Right atrium auricular region (tissue), 2 donors: ENCODE data around the gene ARHGAP26. TPM values are rescaled to one million over a fixed set of nuclear protein-coding genes. Genes with fewer than 3 reads are reported as not detected.

Experiments
- DNase-seq: peaks from one replicate; pipeline ENCODE4 v3.0.0-alpha.2; 2019; ENCODE audit warnings: low spot score
- H3K27ac ChIP-seq, 2 donors: fragments of 200-600 bp; sonication (generic); 1 replicate in 1 of 2; 2 replicates in 1 of 2; pipeline ENCODE4 v1.5.1; 2016 to 2019
- H3K27me3 ChIP-seq, 2 donors: fragments of 200-600 bp; sonication (generic); one replicate each; pipeline versions ENCODE4 v1.5.1 to v1.6.0; 2017 to 2019
- H3K36me3 ChIP-seq: fragments of 200-600 bp; sonication (generic); one replicate; pipeline ENCODE4 v1.5.1; 2016
- H3K4me1 ChIP-seq, 2 donors: fragments of 200-600 bp; sonication (generic); one replicate each; pipeline versions ENCODE4 v1.5.1 to v1.6.0; 2017 to 2019
- H3K4me3 ChIP-seq, 2 donors: fragments of 200-600 bp; sonication (generic); 1 replicate in 1 of 2; 2 replicates in 1 of 2; pipeline ENCODE4 v1.5.1; 2017 to 2019; ENCODE audit warnings: mild to moderate bottlenecking in 1 of 2, moderate library complexity in 1 of 2
- H3K9me3 ChIP-seq, 2 donors: fragments of 200-600 bp; sonication (generic); one replicate each; pipeline ENCODE4 v1.5.1; 2019
- total RNA-seq, 2 donors: library from RNA; depleted of rRNA; stranded (reverse); fragments of >200 nt; gene quantifications; one replicate each; pipeline ENCODE4 v1.1.0, GENCODE V29; 2016
- TF ChIP-seq, protein P1 (sequence below), 2 donors: fragments of 200-600 bp; sonication (generic); IDR thresholded peaks; one replicate each; pipeline ENCODE4 v1.5.1; 2019; ENCODE audit warnings: antibody characterized with exemption in 2 of 2

The ARHGAP26 gene
- total RNA-seq, 2 donors from 2014 or later: 29.8 to 31.6 TPM

DNA sequence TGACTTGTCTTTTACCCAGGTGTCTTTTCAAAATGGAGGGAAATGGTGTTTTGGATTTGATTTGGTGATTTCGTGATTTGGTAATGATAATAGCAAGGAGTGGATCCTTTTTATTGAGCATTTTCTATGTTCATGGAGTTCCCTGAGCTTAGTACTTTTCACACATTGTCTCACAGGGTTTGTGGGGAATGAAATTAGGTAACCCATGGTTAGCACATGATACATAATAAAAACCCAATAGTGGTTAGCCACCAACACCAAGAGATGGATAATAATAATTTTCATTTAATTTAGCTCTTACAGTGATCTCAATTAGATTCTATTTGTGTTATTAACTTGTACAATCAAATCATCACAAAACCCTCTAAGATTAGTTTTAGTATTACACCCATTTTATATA is 65.4 kb downstream of the ARHGAP26 start:
- DNase-seq: no peak
- no peaks in the 10 kb centered on the region for H3K36me3 ChIP-seq
- H3K4me1 ChIP-seq: peaks cover 0 to 62% of the 10 kb centered on the region in 2 donors
- TF ChIP-seq, protein P1, sequence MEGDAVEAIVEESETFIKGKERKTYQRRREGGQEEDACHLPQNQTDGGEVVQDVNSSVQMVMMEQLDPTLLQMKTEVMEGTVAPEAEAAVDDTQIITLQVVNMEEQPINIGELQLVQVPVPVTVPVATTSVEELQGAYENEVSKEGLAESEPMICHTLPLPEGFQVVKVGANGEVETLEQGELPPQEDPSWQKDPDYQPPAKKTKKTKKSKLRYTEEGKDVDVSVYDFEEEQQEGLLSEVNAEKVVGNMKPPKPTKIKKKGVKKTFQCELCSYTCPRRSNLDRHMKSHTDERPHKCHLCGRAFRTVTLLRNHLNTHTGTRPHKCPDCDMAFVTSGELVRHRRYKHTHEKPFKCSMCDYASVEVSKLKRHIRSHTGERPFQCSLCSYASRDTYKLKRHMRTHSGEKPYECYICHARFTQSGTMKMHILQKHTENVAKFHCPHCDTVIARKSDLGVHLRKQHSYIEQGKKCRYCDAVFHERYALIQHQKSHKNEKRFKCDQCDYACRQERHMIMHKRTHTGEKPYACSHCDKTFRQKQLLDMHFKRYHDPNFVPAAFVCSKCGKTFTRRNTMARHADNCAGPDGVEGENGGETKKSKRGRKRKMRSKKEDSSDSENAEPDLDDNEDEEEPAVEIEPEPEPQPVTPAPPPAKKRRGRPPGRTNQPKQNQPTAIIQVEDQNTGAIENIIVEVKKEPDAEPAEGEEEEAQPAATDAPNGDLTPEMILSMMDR (IDR thresholded peaks at IDR 0.05): no peak
- no peak overlapping the region for H3K27ac ChIP-seq
- H3K27me3 ChIP-seq: no peaks in the 10 kb centered on the region
- no peaks in the 10 kb centered on the region for H3K9me3 ChIP-seq
- no peak overlapping the region for H3K4me3 ChIP-seq

DNA sequence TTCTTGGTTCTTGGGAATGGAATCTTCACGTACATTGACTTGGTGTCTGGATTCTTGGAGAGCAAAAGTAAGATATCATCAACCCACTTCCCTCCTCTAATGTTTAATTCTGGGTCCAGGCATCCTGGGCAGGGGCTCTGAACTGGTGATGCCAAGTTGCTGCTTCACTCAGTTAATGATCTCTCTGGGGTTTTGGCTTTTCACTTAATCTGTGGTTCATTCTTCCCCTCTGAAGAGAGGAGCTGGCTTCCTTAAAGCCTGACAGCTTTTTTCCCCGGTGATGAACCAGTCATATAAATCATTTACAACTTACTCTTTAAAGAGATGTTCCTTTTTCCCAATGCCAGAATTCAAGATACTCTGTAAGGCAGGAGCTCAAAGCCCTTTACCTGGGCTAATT is 65.9 kb downstream of the ARHGAP26 start:
- Histone ChIP-seq H3K4me3 (no peak overlapping the region), H3K36me3 (no peaks in the 10 kb centered on the region), H3K9me3 (no peaks in the 10 kb centered on the region), H3K27ac (no peak overlapping the region), H3K4me1 (peaks cover 0 to 62% of the 10 kb centered on the region in 2 donors), H3K27me3 (no peaks in the 10 kb centered on the region)
- DNase-seq: no peak
- TF ChIP-seq, protein P1 (IDR thresholded peaks at IDR 0.05): no peak

DNA sequence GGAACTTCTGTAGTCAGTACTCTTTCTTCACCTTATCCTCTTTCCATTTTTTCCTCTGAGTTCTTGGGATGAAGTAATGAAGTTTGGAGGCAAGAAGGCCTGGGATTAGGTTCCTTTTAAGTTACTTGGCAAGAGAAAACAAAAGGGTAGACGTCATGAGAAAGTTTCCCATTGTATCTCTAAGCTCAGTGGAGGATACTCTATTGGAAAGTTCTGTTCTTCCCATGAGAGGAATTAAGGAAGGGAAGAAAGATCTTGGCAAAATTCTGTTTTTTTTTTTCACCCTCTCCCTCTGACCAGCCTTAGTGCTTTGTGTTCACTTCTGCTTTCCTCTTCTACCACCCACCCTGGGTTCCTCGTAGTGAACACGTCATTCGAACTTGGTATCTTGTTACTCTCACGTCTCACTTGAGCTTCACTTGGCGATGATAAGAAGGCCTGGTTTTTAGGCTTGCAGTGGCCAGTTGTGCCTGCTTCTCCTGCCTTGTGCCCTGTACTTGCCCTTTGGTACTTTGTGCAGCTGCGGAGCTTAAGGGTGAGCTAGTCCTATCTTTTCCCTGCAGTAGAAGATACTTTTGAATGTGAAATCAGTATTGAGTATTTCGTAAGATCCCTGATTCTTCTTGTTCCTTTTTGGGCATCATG is 67.0 kb downstream of the ARHGAP26 start:
- peak overlapping the region; percentile 41 to 54 for H3K27ac ChIP-seq
- no peaks in the 10 kb centered on the region for H3K27me3 ChIP-seq
- TF ChIP-seq, protein P1 (IDR thresholded peaks at IDR 0.05): no peak
- H3K4me3 ChIP-seq: no peak overlapping the region
- no peak for DNase-seq
- peaks cover 0 to 64% of the 10 kb centered on the region in 2 donors for H3K4me1 ChIP-seq
- H3K9me3 ChIP-seq: no peaks in the 10 kb centered on the region
- H3K36me3 ChIP-seq: no peaks in the 10 kb centered on the region

DNA sequence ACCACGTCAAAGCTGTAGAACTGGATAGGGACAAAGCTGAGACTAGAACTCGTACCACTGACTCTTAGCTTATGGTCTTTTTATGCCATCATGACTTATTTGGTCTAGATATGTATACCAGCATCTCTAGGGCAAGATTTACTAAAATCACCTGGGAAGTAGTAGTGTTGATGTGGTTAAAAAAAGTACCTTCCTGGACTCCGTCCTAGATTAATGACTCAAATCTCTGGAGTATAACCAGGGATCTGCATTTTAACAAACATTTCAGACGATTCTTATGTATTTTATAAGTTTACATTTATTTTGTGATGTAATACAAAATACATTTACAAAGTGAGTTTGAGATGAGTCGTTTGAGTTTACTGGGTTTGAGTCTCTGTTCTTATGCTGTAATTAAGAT is 68.7 kb downstream of the ARHGAP26 start:
- Histone ChIP-seq H3K27ac (peak overlapping the region; percentile 56 to 60), H3K4me1 (peaks cover 0 to 76% of the 10 kb centered on the region in 2 donors), H3K4me3 (no peak overlapping the region), H3K27me3 (no peaks in the 10 kb centered on the region), H3K9me3 (no peaks in the 10 kb centered on the region), H3K36me3 (no peaks in the 10 kb centered on the region)
- DNase-seq: no peak
- TF ChIP-seq, protein P1 (IDR thresholded peaks at IDR 0.05): no peak

DNA sequence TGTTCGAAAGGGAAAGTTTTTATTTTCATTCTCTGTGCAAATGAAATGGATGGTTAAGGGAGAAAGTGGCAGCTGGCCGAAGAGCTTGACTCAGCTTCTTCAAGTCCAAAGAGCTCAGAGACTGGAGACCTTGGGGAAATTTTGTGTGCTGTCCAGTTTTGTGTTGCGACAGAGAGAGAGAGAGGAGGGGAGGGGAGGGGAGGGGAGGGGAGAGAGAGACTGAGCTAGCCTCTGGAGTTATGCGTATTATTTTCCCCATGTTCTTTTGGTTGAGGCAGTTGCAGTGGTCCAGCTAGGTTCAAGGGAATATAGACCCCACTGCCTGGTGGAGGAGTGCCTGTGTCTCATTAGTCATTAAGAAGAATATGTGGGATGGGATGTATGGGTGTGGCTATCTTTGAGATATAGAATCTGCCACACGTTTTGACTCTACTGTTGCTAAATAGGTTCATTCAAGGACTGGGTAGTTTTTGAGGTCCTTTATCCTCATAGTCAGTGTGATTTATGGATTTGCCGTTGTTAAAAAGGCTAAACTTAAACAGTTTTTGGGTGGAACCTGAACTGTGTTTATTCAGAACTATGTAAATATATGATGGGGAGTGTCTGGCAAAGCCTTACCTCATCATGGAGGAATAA is 69.7 kb downstream of the ARHGAP26 start:
- H3K27ac ChIP-seq: peak overlapping the region; percentile 60 to 69
- no peak overlapping the region for H3K4me3 ChIP-seq
- no peaks in the 10 kb centered on the region for H3K36me3 ChIP-seq
- peaks cover 0 to 86% of the 10 kb centered on the region in 2 donors for H3K4me1 ChIP-seq
- TF ChIP-seq, protein P1 (IDR thresholded peaks at IDR 0.05): no peak
- no peaks in the 10 kb centered on the region for H3K9me3 ChIP-seq
- H3K27me3 ChIP-seq: no peaks in the 10 kb centered on the region
- DNase-seq: peak; percentile 89
